DND-41 (cell line): ENCODE results near the gene PHOSPHO2.

Experiments
- CTCF ChIP-seq: IDR thresholded peaks from 2 replicates; pipeline ENCODE4 v1.5.1; 2012; ENCODE audit warnings: borderline replicate concordance, low read length, moderate library complexity, mild to moderate bottlenecking; ENCODE audit not compliant: poor library complexity, severe bottlenecking; ENCODE audit errors: extremely low read depth
- EZH2 ChIP-seq: IDR thresholded peaks from 3 replicates; pipeline ENCODE4 v1.6.1; 2012; ENCODE audit warnings: borderline replicate concordance, low read depth, mild to moderate bottlenecking, moderate library complexity, low read length, inconsistent platforms; ENCODE audit not compliant: severe bottlenecking

- no peak for TF ChIP-seq EZH2
- TF ChIP-seq CTCF = no peak
Measured at GRCh38 chr2:169684135-169684565, 10.1 kb upstream of the PHOSPHO2 start.
